ENCODE data around the gene BCL2L15.

The BCL2L15 gene

DNA sequence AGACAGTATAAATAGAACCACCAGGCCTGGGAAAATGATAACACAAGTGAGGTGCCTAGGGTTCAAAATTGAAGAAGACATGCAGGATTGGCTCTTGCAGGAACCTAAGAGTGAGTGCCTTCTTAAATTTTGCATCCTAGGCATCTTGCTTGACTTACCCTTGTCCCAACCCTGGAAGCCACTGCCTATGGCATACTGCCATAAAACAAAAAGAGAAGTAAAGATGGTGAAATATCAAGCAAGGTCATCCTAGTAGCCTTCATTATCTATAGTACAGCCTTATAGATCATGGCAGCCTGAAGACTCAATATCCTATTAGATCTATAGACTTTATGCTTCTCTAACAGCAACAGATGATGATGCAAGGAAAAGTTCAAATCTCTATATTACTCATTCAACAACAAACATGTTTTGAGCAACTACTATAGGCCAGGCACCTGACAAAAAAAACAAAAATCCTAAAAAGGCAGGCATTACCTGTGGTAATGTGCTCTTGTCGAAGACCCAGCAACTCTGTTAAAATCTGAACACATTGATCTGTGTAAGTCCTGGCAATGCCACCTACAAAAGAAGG is 10.9 kb upstream of the BCL2L15 start:
- no peak for TF ChIP-seq CTCF (IDR thresholded peaks at IDR 0.05; ENCODE audit: borderline replicate concordance, insufficient read depth, low read depth, low read length)
- no peak overlapping the region for H3K4me3 ChIP-seq (ENCODE audit: low read depth, low read length)

GRCh38 chr1:113895961-113896360 is 8.6 kb upstream of the BCL2L15 start:
- no peak for TF ChIP-seq CTCF (IDR thresholded peaks at IDR 0.05; ENCODE audit: borderline replicate concordance, insufficient read depth, low read depth, low read length)
- no peak overlapping the region for H3K4me3 ChIP-seq (ENCODE audit: low read depth, low read length)

GRCh38 chr1:113895098-113895497 is 7.7 kb upstream of the BCL2L15 start:
- no peak for TF ChIP-seq CTCF (IDR thresholded peaks at IDR 0.05; ENCODE audit: borderline replicate concordance, insufficient read depth, low read depth, low read length)
- no peak overlapping the region for H3K4me3 ChIP-seq (ENCODE audit: low read depth, low read length)

GRCh38 chr1:113893267-113893666 is 5.9 kb upstream of the BCL2L15 start:
- no peak for TF ChIP-seq CTCF (IDR thresholded peaks at IDR 0.05; ENCODE audit: borderline replicate concordance, insufficient read depth, low read depth, low read length)
- no peak overlapping the region for H3K4me3 ChIP-seq (ENCODE audit: low read depth, low read length)

DNA sequence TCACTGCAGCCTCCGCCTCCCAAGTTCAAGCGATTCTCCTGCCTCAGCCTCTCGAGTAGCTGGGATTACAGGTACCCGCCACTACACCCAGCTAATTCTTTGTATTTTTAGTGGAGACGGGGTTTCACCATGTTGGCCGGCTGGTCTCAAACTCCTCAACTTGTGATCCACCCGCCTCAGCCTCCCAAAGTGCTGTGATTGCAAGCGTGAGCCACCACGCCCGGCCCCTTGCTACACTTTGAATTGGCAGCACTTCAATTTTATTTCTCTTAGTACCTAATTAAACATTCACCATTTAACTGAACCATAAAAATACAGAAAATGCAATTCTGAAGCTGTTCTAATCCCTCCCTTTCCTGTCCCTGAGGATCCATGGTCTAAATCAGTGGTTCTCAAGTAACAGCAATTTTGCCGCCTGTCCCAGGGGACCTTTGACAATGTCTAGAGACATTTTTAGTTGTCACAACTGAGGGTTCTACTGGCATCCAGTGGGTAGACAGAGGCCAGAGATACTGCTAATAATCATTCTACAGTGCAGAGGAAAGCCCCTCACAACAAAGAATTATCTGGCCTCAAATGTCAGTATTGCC is 4.3 kb upstream of the BCL2L15 start:
- TF ChIP-seq CTCF (IDR thresholded peaks at IDR 0.05; ENCODE audit: borderline replicate concordance, insufficient read depth, low read depth, low read length), result no peak

GRCh38 chr1:113890816-113891215 is 3.4 kb upstream of the BCL2L15 start:
- TF ChIP-seq CTCF (IDR thresholded peaks at IDR 0.05; ENCODE audit: borderline replicate concordance, insufficient read depth, low read depth, low read length), result no peak

More for the DNA sequence above, 4.3 kb upstream of the BCL2L15 start:
- no peak overlapping the region for H3K4me3 ChIP-seq (ENCODE audit: low read depth, low read length)

More at GRCh38 chr1:113890816-113891215, 3.4 kb upstream of the BCL2L15 start:
- H3K4me3 ChIP-seq (ENCODE audit: low read depth, low read length), result no peak overlapping the region
